RWPE1 (cell line): ENCODE data around the gene ANKRD13D.
A peak's percentile ranks its signal among the peaks of the same experiment; 100 is the strongest.

ENCODE experiments used
- CTCF ChIA-PET: fragments of 350-600 bp; sonication (Branson Sonifier 250); formaldehyde crosslinking; extraction: SDS; loops from one replicate; lab custom pipeline; 2021; lab: Yijun Ruan, JAX
- POLR2A ChIA-PET: fragments of 400-600 bp; formaldehyde crosslinking; extraction: SDS; loops from one replicate; lab custom pipeline; 2020; ENCODE audit warnings: antibody characterized with exemption; ENCODE audit not compliant: low non-redundant PET; lab: Yijun Ruan, JAX
- DNase-seq: peaks from one replicate; pipeline ENCODE4 v3.0.0; 2012; ENCODE audit warnings: low spot score
- H3K27ac ChIP-seq: fragments of 450-650 bp; 2 replicates; pipeline ENCODE4 v1.5.1; 2017
- CTCF ChIP-seq: fragments of 450-650 bp; conservative IDR thresholded peaks from 2 replicates; pipeline ENCODE4 v1.5.1; 2017; ENCODE audit warnings: low read depth, mild to moderate bottlenecking

ANKRD13D gene

DNA sequence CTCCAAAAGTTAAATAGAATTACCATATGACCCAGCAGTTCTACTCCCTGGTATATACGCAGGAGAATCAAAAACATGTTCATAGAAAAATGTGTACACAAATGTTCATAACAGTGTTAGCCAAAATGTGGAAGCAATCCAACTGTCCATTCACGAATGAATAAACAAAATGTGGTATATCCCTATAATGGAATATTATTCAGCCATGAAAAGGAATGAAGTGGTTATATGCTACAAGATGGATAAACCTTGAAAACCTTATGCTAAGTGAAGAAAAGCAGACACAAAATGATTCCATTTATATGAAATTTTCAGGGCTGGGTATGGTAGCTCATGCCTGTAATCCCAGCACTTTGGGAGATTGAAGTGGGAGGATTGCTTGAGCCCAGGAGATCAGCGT lies 48.2 kb downstream of the ANKRD13D start:
- CTCF ChIA-PET = interaction anchor here (0.6 to 1.1 kb wide), 4 partner anchors 15 to 918 kb away, joined by 3 to 4 read pairs (median 4); no protein-coding TSS in a partner anchor
- DNase-seq = no peak
- POLR2A ChIA-PET = no interaction called here
- no peak overlapping the region for H3K27ac ChIP-seq
- TF ChIP-seq CTCF = no peak

DNA sequence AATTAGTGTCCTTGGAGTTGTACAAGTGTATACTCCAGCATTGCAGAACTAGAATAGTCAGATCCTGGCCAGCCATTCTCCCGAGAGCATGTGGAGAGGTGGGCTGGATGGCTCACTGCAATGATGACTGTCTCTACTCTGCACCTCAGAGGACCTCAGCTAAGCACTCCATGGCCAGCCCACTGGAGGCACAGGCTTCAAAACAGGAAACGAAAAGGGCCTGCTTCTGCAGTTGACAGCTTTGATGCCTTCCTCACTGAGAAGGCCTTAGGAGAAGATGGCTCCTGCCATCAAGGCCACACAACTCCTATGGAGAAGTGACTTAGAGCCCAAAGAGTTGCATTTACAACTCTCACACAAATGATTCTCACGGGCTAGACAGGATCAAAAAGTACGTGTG lies 55.2 kb downstream of the ANKRD13D start:
- POLR2A ChIA-PET = interaction anchor here (0.6 kb wide), 2 partner anchors 39 to 105 kb away, joined by 4 to 5 read pairs; no protein-coding TSS in a partner anchor

GRCh38 chr11:67345247-67345919 lies 56.3 kb downstream of the ANKRD13D start:
- POLR2A ChIA-PET = no interaction called here
- no peak for DNase-seq
- CTCF ChIA-PET = interaction anchor here (0.6 to 2.7 kb wide), 11 partner anchors 19 to 426 kb away, joined by 3 to 22 read pairs (median 3); no protein-coding TSS in a partner anchor

More for the DNA sequence above, 55.2 kb downstream of the ANKRD13D start:
- CTCF ChIA-PET = interaction anchor here (0.6 kb wide), 2 partner anchors 72 to 121 kb away, joined by 3 to 4 read pairs; no protein-coding TSS in a partner anchor
- no peak for DNase-seq
- peak overlapping the region; percentile 85 for H3K27ac ChIP-seq
- TF ChIP-seq CTCF = no peak

GRCh38 chr11:67345920-67346819 lies 57.1 kb downstream of the ANKRD13D start:
- peak; percentile 87 for TF ChIP-seq CTCF

More at GRCh38 chr11:67345247-67345919, 56.3 kb downstream of the ANKRD13D start:
- peak overlapping the region; percentile 85 for H3K27ac ChIP-seq
- TF ChIP-seq CTCF = no peak

GRCh38 chr11:67347964-67348749 lies 59.1 kb downstream of the ANKRD13D start:
- CTCF ChIA-PET = interaction anchor here (1.3 to 5.9 kb wide), 3 partner anchors 32 to 34 kb away, joined by 4 to 113 read pairs (median 22); no protein-coding TSS in a partner anchor
- no peak for DNase-seq
- peak overlapping the region; percentile 74 for H3K27ac ChIP-seq
- no peak for TF ChIP-seq CTCF
- POLR2A ChIA-PET = no interaction called here

More at GRCh38 chr11:67345920-67346819, 57.1 kb downstream of the ANKRD13D start:
- ChIA-PET CTCF (interaction anchor here (0.6 to 2.7 kb wide), 12 partner anchors 20 to 287 kb away, joined by 3 to 22 read pairs (median 3); no protein-coding TSS in a partner anchor), POLR2A (no interaction called here)
- peak overlapping the region; percentile 85 for H3K27ac ChIP-seq
- peak; percentile 81 for DNase-seq
